Activated CD4-positive, alpha-beta T cell treated with anti-CD3 and anti-CD28 coated beads, Interleukin-2, amount 50 U/mL, for 48 hours (primary cell): Measurements from ENCODE around the gene CFP.
"Not testable (repeated sequence)": the region's sequence is repeated elsewhere in the genome, so short reads cannot be mapped to it uniquely, and the experiment has no call there.

Source experiments
- DNase-seq, 2 experiments: peaks; one replicate each; pipeline ENCODE4 v3.0.0-alpha.2; 2020

The CFP gene

DNA sequence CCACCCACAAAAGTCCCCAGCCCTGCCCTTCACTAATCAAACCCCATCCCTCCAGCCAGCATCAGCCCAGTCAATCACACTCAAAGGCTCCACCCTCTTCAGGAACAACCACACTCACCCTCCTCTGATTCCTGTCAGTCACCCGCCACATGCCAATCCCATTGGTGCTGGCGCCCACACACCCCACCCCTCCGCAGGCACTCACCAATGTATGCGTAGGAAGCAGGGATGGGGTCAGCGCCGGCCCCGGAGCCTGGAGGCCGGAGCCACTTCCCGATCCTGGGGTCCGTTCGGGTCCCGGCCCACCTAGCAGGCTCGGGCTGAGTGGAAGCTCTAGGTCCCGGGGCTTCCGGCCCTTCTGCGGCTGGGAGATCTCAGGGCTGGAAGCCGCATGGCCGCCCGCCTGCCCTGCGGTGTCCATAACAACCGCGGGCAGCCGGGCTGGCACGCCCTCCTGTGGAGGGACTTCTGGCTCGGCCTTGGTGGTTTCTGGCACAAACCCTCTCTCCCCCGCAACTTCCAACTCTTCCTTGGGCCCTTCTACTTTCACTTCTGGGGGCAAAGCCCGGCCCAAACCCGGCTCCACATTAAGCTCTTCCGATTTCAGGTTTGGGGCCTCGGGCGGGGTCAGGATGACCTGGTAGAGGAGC lies 7.9 kb upstream of the CFP start:
- DNase-seq: peak; percentile 39 to 46

DNA sequence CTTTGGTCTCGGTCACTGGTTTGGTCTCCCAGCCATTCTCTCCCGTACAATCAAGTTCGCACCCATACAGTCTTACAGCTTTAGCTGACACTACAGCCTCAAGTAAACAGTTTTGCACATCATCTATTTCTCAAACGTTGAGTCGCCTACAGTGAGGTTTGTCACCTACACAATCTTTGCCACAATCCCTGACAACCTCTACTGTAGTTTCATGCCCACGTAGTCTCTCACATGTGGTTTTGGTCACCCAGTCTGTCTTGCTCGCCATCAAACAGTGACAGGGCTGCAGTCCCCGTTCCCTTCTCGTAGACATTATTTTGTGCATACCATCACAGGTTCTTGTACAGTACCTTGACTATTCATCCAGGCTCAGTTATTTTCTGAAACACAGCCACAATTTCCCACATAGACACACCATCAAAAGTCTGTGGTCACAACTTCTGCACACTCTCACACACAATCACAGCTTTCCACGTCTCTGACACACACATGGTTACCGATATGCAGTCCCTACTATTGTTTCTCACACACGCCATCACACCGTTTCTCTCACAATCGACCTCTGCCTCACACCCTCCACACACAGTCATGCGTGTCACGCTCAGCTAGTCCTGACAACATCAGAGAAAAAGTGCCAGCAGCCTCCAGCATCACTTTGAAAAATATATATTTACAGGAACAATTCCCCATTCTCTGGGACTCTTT lies 5.3 kb upstream of the CFP start:
- DNase-seq: peak in 1 of 2 experiments; percentile 24

DNA sequence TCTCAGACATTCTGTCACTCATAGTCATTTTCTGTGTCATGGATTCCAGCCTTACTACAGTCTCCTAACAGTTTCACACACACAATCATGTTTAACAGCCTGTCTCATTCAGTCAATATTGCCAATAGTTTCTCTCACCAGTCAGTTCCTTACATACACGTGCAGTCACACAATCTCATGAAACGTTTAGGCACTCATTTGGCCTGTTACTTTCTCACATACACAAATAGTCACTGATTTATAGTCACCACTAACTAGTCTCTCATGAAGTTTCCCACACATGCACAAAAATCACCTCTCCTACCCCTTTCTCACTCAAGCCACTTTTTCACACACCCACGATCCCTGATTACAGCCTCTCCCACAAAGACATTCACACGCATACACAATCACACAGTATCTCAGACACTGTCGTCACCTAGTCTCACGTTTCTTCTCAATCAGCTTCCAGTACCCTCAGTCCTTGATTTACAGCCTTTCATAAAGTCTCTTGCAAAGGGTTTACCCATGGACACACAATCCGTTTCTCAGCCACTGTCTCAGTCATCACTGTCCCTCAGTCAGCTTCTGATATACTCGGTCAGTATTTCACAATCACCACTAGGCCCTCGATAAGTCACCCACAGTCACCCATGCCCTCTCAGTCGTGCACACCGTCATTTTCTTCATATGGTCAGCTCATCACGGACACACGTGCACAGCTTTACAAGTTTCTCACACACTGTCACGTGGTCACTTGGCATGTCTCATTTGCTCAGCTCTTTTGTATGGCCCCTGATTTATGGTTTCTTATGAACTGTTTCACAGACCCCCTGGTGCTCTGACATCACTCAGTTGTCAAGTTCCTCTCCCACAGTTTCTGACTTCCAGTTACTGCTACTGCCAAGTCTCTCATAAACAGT lies 4.2 kb upstream of the CFP start:
- DNase-seq: no peak

DNA sequence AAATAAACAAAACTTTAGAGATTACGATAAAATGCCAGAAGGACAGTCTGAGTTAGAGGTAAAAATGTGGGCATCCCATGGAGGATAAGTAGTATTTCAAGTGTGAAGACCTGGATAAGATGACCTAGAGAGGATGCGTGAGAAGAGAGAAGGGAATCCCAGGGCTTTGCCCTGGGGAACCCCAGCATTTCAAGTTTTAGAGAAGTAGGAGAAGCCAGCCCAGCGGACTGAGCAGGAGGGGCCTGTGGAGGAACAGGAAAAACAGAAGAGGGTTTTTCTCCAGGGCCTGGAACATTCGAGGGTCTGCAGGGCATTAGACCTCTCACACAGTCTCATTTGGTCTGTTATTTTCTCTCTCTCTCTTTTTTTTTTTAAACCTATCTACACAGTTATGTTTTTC lies 2.9 kb upstream of the CFP start:
- DNase-seq: no peak

DNA sequence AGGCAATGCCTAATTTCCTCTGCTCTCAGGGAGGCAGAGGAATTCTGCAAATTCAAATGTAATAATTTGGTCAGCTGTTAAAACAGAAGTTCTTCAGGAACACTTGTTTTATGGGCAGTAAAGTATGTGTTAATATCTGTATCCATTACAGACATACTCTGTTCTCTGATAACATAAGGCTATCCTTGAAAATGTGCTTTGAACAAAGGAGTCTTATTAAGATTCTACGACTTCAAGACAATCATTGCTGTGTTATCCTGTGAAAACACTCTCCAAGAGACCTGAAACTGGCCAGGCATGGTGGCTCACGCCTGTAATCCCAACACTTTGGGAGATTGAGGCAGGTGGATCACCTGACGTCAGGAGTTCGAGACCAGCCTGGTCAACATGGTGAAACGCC lies 1.9 kb upstream of the CFP start:
- no peak for DNase-seq

DNA sequence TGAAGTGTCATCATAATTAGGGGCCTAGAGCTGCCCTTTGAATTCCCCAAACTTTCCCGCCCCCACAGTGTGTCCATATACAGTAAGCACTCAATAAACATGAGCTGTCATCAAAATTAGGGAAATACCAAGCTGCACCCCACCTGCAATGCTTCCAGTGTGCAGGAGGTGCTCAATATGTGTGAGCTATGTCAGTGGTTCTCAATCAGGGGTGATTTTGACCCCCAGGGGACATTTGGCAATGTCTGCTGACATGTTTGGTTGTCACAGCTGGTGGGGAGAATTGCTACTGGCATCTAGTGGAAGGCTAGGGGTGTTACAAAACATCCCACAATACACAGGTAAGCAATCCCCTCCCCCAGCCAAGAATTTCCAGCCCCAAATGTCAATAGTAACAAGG lies 748 bp downstream of the CFP start:
- DNase-seq: no peak

DNA sequence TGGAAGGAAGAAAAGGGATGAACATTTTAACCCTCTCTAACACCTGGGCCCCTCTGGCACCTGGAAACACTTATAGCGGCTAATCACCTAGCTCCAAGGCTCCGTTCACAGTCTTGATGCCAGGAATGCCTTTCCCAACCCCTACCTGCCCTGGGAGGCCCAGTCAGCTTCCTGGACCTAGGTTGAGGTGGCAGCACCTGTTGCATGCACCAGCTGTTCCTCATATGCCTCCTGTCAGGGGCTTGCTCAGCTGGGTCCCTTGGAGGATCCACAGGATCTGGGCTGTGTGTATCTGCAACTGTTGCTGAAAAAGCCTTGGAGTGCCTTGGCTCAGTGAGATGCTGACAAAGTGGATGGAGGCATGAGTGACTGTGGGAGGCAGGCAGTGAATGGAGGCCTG lies 4.4 kb downstream of the CFP start:
- DNase-seq: no peak

DNA sequence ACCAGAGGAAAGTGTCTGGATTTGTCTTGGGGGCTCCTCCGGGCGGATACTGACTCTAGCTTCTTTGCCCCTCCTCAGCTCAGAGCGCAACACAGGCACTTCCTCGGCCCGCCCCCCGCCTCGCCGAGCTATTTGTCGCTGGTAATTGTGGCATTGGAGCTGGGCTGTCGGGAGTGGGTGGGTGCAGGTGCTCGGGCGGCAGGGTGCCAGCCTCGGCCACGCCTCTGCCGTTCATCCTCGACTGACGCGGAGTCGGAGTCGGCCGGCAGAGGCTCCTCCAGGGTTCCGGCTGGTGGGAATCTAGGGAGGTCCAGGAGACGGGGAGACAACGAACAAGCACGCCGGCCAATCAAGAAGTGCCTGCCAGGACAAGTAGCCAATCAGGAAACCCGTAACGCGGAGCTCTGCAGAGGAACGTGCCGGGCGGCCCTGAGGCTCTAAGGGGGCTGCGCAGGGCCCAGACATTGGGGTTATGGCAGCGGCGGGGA lies 6.1 kb downstream of the CFP start:
- peak; percentile 34 to 48 for DNase-seq

DNA sequence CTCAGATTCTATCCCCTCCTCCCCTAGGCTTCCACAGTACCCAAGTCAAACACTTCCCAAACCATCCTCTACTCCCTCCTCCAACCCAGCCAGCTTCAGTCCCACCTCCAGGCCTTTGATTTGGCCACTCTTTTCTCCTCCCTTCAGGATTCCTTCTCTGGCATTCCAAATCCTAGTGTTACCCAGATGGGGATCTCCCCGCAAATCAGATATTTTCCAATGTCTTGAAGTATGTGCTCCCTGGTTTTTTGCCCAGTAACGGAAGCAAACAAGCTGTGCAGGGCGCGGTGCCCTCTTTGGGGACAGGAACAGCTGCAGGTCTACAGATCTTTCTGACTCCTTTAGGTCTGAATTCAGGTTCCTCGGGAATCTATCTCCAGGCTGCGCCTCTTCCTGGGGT lies 7.9 kb downstream of the CFP start:
- DNase-seq: no peak

DNA sequence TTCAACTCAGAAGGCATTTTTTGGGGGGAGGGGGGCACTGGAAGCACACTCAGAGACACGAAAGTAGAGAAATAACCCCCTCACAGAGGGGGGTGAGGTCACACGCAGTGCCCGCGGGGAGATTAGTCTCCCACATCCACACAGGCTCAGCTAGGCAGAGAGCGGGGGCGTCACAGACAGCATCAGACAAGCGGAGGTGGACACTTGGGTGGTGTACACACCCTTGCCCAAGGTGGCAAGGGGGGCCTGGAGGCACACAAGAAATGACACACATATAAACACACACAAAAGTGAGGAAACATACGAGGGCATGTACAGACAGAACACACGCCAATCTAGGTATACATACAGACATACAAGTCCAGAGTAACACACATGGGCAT lies 9.4 kb downstream of the CFP start:
- DNase-seq: no peak

DNA sequence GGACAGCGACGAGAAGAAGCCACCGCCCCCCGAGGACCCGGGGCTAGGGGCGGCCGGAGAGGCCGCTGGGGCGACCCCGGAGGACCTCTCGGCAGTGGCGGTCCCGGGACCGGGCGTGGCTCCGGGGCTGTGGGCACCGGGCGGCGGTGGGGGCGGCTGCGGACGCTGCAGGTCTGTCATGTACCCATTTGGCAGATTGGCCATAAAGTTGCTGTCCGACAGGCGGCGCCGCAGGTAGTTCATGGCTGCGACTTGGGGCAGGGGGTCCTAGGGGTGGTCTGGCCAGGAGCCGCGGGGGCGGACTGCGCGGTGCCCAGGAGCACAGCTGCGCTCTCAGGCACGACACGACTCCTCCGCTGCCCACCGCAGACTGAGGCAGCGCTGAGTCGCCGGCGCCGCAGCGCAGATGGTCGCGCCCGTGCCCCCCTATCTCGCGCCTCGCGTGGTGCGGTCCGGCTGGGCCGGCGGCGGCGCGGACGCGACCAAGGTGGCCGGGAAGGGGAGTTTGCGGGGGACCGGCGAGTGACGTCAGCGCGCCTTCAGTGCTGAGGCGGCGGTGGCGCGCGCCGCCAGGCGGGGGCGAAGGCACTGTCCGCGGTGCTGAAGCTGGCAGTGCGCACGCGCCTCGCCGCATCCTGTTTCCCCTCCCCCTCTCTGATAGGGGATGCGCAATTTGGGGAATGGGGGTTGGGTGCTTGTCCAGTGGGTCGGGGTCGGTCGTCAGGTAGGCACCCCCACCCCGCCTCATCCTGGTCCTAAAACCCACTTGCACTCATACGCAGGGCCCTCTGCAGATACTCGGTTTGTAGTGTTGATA lies 10.0 kb downstream of the CFP start, which contains the start of gene SYN1:
SYN1 (minus strand) TSS at position 372 of the 817 bp plus-strand sequence; CDS start at position 243, 129 bp downstream.
- peak; percentile 74 to 76 for DNase-seq

DNA sequence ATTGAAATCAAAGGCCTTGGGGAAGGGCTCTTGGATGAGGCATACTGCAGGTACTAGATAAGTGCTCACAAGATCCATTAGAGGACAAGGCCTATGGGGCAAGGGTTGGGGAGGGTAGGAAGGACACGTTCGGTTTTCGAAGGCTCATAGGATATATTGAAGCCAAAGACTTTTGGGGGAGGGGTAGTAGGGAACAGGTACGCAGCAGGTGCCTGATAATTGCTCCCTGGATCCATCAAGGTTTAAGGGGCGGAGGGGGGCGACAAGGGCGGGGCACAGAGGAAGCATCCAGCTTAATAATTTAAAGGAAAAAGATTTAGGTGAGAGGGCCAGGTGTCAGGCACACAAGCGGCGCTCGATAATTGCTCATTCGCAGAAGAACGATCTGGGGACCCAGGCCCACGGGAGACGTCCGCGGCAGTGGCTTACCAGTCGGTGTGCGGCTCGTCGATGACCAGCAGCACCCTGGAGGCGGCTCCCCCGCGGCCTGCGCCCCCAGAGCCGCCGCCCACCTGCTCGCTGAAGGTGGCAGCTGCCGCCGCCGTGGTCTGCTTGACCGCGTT lies 10.7 kb downstream of the CFP start:
- DNase-seq: no peak

DNA sequence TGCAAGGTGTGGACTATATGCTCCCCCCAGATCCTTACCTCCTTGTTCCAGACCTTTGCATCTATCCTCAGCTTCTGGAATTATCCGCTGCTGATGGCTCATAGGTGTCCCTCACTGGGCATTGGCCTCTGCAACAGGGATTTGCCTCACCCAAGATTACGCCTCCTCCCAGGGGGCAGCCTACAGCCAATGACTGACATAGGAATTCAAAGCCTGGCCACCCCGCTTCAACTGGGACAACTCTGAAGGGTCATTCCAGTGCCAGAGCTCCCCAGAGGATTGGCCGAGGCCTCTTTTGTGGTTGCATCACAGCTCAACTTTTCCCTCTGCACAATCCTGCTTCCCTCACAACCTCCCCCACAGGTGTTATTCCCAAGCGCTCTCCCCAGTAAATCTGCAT lies 15.1 kb downstream of the CFP start:
- no peak for DNase-seq

DNA sequence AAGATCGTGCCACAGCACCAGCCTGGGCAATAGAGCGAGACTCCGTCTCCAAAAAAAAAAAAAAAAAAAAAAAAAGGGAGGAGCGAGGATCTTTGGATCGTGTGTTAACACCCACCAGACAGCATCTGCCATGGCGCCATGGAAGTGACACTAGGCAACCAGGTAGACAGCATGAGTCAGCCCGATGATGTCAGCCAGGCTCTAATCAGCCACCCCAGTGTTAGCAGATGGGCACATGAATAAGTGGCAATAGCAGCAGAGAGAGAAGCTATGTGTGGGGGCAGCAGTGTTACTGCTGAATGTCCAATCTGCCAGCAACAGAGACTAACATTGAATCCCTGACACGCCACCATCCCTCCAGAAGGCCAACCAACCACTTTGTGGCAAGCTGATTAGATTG lies 16.6 kb downstream of the CFP start:
- no peak for DNase-seq

DNA sequence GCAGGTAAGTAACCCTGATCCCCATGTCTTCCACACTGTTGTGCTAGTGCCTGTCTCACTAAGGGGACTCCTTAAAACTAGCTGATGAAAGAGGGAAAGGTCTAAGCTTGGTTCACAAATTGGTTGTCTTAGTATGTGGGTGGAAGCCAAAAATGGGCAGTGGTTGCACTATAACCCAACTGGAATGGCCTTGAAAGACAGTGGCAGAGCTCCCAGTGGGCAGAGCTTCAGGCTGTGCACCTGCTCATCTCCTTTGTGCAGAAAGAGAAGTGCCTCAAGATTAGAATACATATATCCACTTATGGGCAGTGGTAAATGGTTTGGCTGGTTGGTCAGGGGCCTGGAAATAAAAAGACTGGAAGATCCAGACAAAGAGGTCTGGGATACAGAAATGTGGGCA lies 17.3 kb downstream of the CFP start:
- no peak for DNase-seq

DNA sequence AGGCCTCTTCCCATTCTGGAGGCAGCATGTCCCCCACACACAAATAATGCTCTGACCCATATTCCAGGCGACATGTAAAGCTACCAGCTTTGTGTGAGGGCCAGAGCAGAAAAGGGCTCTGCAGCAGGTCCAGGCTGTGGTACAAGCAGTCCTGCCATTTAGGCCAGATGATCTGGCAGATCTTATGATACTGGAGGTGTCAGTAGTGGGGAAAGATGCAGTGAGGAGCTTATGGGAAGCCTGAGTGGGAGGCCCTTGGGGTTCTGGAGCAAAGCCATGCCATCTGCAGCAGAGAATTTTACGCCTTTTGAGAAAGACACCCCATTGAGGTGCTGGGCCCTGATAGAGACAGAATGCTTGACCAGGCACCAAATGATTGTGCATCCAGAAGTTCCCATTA lies 17.8 kb downstream of the CFP start:
- DNase-seq: no peak

DNA sequence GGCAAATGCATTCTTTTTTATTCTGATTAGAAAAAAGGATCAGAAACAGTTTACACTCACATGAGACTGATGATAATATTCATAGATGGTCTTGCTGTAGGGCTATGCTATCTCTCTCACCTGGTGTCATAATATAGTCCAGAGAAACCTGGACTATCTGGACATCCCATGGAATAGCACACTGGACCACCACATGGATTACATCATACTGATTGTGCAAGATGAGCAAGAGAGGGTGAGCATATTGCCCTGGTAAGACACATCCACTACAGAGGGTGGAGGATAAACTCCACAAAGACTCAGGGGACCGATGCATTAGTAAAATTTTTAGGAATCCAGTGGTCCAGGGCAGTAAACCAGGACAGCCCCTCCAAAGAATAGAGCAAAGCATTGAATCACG lies 18.2 kb downstream of the CFP start:
- no peak for DNase-seq

DNA sequence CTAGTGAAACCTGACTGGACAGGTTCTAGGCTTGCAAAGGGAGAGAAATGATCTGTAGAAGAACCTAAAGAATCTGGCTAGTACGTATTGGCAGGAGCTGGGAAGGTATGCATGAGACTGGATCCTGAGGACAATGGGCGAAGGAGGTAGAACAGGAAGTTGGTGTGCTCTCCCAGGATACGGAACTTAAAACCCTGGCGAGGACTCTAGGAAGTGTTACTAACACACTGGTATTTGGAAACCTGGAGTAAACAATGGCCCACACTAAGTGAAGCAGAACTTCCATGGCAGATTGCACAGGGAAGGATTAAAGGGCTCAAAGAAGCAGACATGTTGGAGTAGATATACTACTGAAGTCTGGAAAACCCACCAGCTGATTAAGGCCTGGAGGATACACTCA lies 19.2 kb downstream of the CFP start:
- DNase-seq: no peak

DNA sequence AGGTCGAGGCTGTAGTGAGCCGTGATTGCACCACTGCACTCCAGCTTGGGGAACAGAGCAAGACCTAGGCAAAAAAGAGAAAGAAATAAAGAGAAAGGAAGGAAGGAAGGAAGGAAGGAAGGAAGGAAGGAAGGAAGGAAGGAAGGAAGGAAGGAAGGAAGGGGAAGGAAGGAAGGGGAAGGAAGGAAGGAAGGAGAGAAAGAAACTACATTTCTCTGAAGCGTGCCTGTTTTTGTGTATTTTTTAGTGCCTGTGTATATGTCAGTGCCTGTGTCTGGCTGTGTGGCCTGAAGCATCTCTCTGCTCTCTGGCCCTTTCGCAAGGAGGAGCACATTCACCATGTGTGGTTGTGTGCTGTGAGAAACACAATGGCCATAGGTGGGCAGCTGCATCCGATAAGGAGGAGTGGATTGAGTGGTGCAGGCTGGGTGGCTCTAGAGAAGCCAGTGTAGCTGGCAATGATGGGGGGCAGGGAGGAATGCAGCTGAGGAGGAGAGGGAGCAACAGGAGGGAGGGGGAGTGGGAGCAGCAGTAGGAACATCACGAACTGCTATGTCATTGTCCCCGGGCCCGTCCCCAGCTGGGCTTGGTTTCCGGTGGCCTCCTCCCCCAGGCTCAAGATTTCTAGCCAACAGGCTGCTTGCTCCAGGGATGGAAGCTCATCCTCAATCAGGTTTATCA lies 21.5 kb downstream of the CFP start:
- DNase-seq: no peak

DNA sequence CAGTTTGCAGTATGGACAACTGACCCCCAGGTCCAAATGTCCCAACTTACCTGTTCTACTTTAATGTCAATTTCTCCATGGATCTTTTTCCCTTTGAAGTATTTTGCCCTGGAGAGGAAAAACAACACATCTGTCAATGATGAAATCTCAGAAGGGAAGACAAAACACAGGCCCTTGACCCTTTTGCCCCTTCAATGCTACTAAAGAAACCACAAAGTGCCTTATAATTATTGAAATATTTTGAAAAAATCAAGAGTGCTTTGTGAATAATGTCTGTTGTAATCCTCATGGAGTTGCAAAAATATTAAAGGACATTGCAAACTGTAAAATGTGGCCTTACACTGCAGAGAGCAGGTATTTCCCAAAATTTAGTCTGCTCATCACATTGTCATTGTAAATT lies 22.6 kb downstream of the CFP start:
- no peak for DNase-seq

DNA sequence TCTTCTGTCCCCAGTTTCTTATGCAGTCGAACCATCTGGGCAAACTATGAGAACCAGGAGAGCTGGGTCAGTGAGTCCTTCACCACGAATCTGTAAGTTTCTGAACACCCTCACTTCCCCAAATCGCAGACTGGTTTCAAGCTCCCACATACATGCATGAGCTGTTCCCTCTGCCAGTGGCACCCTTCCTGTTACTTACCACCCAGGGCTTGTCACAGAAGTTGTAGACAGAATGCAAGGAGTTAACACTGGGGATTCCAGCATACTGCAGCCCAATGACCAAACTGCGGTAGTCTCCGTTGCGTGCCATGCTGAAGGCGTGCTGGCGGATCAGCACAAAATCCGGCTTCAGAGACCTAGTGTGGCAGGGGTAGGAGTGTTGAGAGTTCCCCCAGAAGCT lies 24.7 kb downstream of the CFP start:
- no peak for DNase-seq

DNA sequence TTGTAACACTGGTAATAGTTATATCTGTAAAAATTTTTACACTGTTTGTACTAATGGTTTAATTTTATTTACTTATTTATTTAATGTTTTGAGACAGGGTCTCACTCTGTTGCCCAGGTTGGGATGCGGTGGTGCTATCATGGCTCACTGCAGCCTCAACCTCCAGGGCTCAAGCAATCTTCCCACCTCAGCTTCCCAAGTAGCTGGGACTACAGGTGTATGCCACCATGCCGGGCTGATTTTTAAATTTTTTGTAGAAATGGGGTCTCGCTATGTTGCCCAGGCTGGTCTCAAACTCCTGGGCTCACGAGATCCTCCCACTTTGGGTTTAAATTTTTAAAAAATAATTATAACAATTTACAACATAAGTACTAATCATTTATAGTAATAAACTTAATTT lies 26.6 kb downstream of the CFP start:
- DNase-seq: not testable (repeated sequence)
